ENCODE results near the gene HYDIN.
"Not testable (repeated sequence)": the region's sequence is repeated elsewhere in the genome, so short reads cannot be mapped to it uniquely, and the experiment has no call there.

Gene HYDIN

DNA sequence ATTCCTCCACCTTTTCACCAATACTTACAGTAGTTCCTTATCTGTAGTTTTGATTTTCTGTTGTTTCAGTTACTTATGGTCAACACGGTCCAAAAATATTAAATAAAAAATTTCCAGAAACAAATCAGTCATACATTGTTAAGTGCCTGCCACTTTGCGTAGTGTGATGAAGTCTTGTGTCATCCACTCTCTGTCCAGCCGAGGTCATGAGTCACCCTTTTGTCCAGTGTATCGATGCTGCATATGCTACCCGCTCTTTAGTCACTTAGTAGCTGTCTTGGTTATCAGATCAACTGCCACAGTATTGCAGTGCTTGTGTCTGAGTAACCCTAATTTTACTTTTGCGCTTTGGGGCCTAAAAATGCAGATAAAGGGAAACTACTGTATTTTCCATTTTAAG, 146.9 kb downstream of the HYDIN start:
- DNase-seq, result not testable (repeated sequence)

DNA sequence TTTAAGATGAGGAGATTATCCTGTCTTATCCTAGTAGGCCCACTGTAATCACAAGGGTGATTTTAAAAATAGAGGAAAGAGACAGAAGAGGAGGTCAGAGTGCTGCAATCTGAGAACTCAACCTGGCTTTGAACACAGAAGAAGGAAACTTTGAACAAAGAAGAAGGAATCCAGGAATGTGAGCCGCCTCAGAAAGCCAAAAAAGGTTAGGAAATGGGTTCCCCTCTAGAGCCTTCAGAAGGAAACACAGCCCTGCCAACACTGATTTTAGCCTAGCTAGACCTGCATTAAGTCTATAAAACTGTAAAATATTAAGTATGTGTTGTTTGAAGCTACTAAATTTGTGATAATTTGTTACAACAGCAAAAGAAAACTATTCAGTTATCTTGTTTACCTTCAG, 149.7 kb downstream of the HYDIN start:
- not testable (repeated sequence) for DNase-seq

DNA sequence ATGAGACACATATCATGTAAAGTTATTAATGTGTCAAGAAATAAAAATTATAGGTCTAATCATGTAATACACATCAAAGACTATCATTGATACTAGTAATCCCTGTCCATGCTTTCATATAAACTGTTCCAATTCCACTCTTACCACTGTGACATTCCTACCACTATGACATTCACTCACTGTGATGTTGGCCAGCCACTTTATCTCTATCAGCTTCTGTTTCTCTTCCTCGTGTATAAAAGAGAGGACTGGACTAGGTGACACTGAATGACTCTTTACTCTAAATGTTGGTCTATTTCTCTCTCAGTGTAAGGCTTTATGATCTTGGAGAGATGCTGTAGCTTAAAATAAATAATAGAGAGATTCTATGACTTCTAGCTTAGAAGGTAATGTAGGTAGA, 150.3 kb downstream of the HYDIN start:
- not testable (repeated sequence) for DNase-seq

DNA sequence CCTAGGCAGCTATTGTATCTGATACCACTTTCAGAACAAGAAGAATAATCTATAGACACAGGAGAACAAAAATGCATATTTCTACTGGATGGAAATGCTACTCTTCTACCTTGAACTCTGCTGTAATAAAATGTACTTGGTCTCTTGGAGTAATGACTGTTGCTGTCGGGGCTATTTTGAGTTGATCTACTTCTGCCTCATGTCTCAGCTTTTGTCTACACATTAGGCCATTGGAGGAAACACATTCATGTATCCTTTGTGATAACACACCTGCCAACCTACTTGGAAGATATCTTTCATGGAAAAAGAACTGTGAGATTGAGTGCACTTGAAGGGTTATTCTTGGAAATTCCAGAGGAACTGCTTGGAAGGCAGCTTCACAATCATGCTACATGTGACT, 159.9 kb downstream of the HYDIN start:
- not testable (repeated sequence) for DNase-seq

DNA sequence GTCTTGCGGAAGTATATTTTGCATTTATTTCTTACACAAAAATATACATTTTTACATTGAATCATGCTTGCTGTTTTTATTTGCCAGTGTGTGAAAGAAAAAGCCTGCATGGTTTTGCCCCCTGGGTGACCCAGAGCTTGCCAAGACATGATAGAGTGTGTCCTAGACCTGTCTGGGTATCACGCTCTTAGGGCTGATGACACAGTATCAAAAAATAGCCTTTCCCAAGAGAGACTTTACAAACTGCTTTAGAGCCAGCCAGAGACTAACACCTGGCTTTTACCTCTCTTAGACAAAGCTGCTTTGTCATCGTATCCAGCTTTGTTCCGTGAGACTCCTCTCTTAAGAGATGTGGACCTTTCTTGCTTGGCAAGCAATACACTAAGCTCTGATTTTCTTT, 160.7 kb downstream of the HYDIN start:
- not testable (repeated sequence) for DNase-seq

DNA sequence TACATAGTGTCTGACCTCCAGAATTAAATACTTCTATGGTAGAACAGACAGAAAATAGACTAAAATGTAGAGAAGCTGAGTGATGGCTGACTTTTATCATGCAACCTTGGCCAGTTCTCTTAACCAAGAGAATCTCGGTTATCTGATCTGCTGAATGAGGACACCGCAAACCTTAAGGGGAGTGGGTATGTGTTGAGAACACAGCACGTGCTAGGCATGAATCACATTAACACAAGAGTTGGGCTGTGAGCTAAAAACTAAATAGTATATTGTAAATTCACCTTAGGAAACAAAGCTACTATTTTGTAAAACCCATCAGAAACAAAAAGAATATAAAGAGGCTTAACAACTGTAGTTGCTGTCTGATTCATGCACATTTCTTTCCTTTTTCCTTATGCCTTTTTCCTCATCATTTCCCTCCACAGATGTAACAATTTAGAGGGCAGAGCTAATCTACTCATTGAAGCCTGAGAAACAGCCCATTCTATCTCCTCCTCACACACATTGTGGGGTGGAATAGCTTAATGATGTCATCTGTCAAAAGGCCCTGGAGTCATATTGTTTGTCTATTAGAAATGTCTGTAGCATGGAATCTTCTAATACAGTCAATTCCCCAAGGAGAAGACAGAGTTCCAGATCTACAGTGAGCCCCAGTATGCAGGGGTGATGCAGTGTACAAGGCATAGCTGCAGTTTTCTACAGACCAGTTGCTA, 176.5 kb downstream of the HYDIN start:
- DNase-seq, result not testable (repeated sequence)

DNA sequence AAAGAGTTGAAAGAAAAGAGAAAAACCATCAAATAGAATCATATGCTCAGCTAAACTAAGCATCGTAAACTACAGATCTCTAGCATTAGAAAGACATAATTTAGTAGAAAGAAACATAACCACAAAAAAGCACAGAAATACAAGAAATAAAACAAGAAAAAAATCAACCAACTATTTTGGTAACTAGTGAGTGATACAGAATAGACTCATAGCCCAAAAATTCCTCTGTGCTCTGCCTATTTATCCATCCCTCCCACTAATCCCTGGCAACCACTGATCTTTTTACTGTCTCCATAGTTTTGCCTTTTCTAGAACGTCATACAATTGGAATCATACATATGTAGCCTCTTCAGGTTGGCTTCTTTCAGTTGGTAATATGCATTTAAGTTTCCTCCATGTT, 180.2 kb downstream of the HYDIN start:
- DNase-seq, result not testable (repeated sequence)

DNA sequence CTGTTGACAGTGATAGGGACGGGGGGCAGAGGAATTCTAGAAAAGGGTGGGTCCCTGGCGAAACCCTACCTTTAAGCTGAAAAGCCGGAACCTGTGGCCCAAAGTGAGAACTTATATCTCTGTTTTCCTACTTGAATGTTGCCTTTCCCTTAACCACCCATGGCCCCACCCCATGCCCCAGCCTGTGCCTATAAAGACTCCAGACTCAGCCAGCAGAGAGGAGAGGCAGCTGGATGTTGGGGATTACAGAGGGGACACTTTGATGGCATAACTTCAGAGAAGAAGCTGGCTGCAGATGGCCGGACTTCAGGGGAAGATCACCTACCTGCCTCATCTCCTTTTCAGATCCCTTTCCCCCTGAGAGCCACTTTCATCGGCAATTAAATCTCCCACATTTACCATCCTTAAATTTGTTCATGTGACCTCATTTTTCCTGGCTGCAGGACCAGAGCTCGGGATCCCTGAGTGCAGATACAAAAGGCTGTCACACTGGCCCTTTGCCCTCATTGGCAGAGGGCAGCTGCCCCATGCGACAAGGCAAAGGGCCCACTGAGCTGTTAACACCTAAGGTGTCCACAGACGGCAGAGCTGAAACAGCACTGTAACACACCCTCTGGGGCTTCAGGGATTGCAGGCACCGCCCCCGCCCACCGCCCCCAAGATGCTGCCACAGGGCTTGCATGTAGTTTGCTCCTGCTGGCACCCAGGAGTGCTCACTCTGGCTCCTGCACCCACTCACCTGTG, 191.0 kb downstream of the HYDIN start:
- not testable (repeated sequence) for DNase-seq

DNA sequence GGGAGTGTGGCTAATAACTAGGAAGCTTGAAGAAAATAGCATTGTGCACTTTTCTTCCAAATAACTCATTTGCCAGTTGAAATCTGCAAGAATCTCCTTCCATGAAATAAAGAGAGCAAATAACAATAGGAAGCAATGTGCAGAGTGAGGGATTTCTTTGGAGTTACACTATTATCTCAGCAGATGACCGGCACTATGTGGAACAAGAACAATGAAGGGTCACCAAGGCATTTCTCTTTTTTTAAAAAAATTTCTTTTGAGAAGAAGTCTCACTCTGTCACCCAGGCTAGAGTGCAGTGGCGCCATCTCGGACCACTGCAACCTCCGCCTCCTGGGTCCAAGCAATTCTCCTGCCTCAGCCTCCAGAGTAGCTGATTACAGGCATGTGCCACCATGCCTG, 192.1 kb downstream of the HYDIN start:
- DNase-seq, result not testable (repeated sequence)

DNA sequence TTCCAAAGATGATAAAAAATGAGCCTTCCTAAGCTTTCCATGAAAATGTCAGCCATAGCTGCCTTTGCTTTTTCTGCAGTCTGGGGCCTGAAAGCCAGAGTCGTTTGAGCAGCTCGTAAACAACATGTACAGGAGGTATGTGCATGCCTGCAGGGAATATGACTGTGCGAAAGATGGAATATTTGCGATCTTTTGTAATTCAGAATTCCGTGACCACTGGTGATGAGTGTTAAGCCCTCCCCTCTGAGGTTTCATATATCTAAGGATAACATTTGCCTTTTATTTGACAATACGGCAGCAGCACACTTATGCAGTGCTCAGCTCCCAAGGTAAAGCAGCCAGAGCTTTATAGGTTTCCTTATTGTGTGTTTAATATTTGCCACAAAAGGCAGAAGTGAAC, 192.5 kb downstream of the HYDIN start:
- not testable (repeated sequence) for DNase-seq

DNA sequence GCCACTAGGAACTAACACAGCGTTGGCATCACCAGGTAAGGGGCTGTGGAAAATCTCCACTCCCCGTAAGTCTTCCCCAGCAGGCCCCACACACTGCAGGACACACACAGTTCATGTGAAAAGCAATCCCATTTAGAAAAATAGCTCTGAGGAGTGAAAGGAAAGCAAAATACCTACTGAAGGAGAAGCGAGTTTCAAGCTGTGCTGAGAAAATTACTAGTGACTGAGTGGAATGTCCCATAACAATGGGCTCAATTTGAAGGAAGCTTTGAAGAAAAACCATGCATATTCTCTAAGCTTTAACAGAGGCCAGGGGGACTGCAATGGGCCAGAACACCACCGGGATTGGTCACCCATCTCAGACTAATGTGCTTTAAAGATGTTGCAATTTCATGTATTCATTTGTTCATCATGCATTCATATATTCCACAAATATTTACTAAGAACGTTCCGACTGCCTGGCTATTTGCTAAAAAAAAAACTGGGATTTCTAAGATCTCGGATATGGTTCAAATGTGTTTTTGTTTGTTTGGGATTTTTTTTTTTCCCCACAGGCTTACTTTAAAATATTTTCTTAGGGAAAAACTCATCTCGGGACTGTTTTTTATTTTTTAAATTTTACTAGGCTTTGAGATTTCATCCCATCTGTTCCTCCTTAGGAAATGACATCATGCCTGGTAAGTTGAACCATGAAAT, 202.3 kb downstream of the HYDIN start:
- DNase-seq, result not testable (repeated sequence)

DNA sequence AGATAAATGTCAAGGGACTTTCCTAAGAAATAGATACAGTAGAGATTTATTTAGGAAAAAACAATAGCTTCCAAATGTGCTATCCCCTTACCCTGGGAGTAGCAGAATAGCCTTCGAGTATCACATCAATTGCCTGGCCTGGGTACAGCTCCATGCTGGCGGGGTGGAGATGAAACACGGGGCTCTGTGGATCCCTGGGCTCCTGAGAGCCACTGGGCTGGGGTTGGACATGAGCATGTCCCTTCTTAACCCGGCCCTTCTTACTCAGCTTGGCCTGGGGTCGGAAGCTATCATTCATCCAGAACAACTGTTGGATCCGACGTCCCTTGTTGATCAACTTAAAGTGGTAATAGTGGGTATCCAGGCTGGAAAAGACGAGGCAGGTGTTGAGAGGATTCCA, 203.0 kb downstream of the HYDIN start:
- DNase-seq, result not testable (repeated sequence)

DNA sequence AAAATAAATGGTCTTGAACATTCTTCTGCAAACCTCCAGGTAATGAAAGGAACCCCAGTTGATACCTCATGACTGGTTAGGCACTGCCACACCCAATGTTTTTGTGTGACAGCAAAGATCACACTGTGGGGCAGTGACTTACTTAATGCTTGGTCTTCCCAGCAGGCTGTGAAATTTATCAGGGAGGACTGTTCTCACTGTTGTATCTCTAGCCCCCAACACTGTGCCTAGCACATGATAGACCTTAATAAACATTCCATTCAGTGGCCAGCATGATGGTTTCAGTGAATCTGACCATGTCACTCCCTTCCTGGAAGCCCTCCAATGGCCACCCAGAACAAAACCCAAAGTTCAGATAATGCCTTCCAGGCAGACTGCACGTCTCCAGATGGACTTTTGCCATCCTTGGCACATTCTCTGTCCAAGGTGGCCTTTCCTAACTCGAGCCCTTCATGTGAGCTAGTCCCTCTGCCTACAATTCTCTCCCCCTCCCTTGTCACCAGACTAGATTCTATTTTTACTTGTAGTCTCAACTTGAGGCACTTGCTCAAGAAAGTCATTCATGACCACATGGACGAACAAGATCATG, 206.6 kb downstream of the HYDIN start:
- not testable (repeated sequence) for DNase-seq

DNA sequence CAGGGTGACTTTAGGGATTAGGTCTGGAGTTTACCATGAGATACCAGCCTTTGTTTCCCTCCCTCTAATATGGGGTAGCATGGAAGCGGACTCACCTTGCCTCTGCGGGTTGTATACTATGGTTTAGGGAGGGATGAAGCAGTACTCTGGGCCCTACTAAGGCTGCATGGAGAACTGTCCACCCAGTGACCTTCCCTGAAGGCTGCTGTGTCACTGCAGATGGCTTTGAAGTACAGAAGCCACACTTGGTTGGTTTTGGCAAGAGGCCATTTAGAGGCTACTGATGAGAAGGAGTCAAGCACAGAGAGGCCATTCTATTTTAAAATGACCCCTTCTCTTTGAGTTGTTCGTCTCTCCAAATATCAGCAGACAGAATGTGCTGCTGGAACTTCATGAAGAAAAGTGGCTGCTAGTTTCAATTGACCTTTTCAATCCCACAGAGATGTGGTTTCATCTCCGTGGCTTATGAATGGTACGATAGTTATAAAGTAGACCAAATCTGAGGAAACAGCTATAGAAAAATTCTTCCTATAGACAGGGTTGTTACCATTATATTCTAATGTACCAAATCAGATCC, 208.5 kb downstream of the HYDIN start:
- DNase-seq, result not testable (repeated sequence)

DNA sequence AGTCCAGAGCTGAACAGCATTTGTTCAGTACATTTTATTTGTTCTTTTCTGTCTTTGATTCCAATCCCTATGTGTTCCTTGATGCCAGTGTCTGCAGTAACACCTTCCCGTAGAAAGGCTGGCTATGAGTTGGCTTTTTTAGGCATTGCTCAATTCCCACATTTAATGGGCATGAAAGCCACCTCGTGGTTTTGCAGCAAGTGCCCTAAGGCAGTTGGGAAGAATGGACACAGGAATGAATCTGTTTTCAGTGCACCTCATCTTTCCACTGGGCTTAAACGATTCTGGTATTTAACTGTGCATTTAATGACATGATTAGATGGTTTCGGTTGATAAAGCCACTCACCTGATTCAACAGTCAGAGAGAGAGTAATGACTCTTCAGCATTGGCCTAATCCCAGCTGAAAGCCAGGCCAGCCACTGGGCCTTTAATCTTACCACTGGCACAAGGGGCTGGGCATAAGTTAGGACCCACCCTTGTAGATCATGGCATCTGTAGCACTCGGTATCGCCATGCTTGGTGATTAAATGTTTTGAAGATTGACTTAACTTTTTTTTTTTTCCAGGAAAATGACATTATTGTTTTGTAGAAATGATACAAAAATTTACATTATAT, 211.3 kb downstream of the HYDIN start:
- DNase-seq, result not testable (repeated sequence)

DNA sequence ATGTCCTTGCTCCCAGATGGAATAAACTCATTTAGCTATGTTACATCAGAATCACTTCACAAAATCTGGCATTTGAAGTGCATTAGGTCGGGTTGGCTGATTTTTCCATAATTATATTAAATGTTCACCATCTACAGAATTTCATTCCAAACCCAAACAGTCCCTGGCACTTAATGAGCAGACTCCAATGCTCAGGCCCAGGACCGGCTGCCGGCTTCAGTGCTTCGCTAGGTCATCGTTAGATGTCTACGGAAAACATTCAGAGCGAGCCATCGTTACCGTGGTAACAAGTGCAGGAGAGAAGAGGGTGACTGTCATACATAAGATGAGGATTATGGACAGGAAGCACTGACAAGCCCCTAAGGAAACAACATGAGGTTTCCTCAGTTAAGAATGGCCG, 215.1 kb downstream of the HYDIN start:
- not testable (repeated sequence) for DNase-seq

DNA sequence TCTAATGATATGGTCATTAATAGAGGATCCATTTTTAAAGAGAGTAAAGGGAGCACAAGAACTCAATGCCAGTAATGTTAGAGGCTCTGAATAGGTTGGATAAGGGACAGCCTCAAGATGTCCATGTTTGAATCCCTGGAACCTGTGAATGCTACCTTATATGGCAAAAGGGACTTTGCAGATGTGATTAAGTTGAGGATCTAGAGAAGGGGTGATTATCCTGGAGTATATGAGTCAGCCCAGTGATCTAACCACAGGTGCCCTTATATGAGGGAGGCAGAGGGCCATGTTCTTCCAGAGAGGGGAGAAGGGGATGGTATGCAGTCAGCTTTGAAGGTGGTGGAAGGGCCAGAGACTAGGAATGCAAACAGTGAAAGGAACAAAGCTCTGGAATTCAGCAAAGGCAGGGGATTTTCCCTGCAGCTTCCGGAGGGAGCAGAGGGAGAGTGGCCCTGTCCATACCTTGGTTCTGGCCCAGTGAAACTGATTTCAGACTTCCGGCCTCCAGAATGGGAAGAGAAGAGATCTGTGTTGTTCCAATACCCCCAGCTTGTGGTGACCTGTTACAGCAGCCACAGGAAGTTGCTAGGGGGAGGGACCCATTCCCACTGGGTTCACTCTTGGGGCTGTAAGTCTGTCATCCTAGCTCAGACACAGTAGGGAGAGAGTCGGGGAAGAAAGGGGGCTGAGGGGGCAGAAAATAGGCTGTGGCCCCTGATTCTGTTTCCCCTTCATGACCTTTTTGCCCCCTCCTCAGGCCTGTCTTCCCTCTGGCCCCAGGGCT, 220.9 kb downstream of the HYDIN start:
- not testable (repeated sequence) for DNase-seq

DNA sequence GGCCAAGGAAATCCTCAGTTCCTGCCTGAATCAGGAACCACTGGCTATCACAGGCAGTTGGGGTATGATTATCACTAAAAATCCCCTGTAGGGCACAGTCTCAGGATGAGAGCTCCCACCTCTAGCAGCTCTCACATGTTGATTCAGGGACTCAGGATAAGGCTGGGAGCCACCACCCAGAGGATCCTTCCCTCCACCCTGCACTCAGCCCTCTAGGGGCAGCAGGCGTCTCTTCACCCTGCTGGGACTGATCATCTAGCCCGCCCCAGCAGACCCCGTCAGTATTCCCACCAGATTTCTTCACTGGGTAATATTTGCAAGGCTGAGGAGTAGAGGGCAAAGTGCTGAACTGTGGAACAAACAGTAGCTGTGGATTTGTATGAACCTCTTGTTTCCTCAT, 224.0 kb downstream of the HYDIN start:
- not testable (repeated sequence) for DNase-seq

DNA sequence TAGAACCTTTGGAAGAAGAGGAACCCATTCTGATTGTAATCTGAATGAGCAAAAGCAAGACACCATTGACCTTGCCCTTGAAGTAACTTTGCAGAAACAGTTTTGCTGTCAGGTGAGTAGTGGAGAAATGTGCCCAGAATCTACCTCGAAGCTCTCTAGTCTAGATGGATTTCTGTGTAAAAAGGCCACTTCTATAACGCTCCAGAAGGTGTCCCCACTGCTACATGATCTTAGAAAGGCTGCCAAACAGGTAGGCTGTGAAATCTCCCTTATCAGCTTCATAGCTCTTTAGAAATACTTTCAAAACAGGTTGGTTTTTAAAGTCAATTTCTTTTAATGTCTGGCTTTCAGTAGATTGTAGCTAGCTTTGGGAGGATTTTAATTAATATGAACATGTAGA, 230.8 kb downstream of the HYDIN start:
- not testable (repeated sequence) for DNase-seq

DNA sequence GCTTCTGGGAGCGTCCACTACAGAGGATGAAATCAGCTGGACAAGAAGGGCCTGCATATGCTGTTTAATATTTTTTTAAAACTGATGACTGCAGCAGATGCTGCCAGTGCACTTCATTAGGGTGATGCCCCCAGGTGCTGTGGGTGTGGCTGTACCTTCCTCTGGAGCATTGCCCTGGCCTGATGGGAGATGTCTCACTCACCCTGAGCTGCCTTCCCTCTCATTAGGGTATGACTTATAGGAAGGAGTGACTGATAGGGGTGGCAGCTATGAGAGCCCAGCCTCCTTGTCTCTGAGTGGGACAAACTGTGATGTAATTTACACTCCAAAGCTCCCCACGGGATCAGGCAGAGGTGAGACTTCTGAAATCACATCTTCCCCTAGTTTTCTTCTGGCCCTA, 234.7 kb downstream of the HYDIN start:
- not testable (repeated sequence) for DNase-seq

DNA sequence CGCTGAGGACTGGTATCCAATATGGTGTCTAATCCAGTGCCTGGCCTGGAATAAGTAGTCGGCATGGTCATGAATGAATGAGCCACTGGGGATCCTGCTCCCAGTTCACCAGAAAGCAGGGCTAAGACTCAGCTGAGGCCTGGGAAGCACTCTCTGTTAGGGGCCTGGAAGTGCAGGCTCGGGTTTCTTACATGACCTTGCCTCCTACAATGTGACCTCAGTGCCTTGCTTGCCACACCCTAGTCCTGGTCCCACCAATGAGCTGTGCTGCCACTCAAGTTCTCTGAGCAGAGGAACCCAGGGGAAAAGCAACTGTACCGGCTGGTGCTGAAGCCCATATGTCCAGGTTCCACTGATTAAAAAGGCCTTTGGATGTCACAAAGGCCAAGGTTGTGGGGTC, 238.0 kb downstream of the HYDIN start:
- DNase-seq, result not testable (repeated sequence)

Data from hippocampal formation (tissue), 2 donors.